HCT116 (cell line): Measurements from ENCODE around the gene ZNF121. TPM values are rescaled to one million over a fixed set of nuclear protein-coding genes. Genes with fewer than 3 reads are reported as not detected.

Experiments used
- ATAC-seq: fragments of 200-7000 bp; cut with Tn5 transposase; 2 replicates; pipeline ENCODE4 v1.9.1; 2020; ENCODE audit warnings: mild to moderate bottlenecking, moderate library complexity
- BruUV-seq: library from RNA; stranded (reverse); fragments of 400-500 nt; replicated peaks from 2 replicates; lab custom pipeline; 2021; lab: Mats Ljungman, UMichigan
- CTCF ChIA-PET: fragments of 300-600 bp; sonication (Branson Sonifier 250); formaldehyde crosslinking; loops from one replicate; lab custom pipeline; 2021; ENCODE audit warnings: antibody characterized with exemption; lab: Charles Lee
- POLR2A ChIA-PET: fragments of 300-600, 350-600 bp; sonication (Branson Sonifier 250); formaldehyde crosslinking; loops from one replicate; lab custom pipeline; 2021; ENCODE audit warnings: antibody characterized with exemption; lab: Charles Lee
- RAD21 ChIA-PET, 2 experiments: fragments of 300-600 bp; sonication (Branson Sonifier 250); formaldehyde crosslinking; loops; one replicate each; lab custom pipeline; 2023; ENCODE audit warnings: low total read pairs in 2 of 2; ENCODE audit not compliant: uncharacterized antibody in 2 of 2, unreplicated experiment in 2 of 2, low non-redundant PET in 1 of 2; lab: Charles Lee
- DNase-seq: peaks from one replicate; pipeline ENCODE4 v3.0.0-alpha.2; 2010; ENCODE audit warnings: low read depth, low spot score
- H2AFZ ChIP-seq: fragments of 200-600 bp; shearing (Covaris generic), sonication (generic); 2 replicates; pipeline ENCODE4 v1.6.1; 2017; ENCODE audit warnings: low read depth, mixed run types, mixed read lengths, antibody characterized with exemption, low read length; ENCODE audit not compliant: poor library complexity, severe bottlenecking
- H3K27ac ChIP-seq: 2 replicates; pipeline ENCODE4 v1.5.1; 2012; ENCODE audit warnings: low read depth, low read length
- H3K27me3 ChIP-seq: fragments of 200-600 bp; sonication (generic); 2 replicates; pipeline ENCODE4 v1.6.1; 2016; ENCODE audit warnings: mixed run types, low read length, mixed read lengths; ENCODE audit not compliant: insufficient read depth
- H3K36me3 ChIP-seq, 2 experiments: fragments of 200-500 bp in 1 of 2; fragments of 200-600 bp in 1 of 2; sonication (Bioruptor generic) in 1 of 2; sonication (generic) in 1 of 2; 2 replicates each; pipeline versions ENCODE4 v1.5.1 to v1.6.1; 2014 to 2016; ENCODE audit warnings: low read length in 2 of 2, inconsistent platforms in 1 of 2, mixed read lengths in 1 of 2, mixed run types in 1 of 2; ENCODE audit not compliant: insufficient read depth in 2 of 2, control insufficient read depth in 1 of 2
- H3K4me1 ChIP-seq, 2 experiments: fragments of 200-600 bp in 1 of 2; sonication (generic) in 1 of 2; 2 replicates each; pipeline versions ENCODE4 v1.5.1 to v1.6.1; 2012 to 2017; ENCODE audit warnings: low read length in 2 of 2, inconsistent platforms in 1 of 2, mild to moderate bottlenecking in 1 of 2, mixed read lengths in 1 of 2, mixed run types in 1 of 2, moderate library complexity in 1 of 2; ENCODE audit not compliant: insufficient read depth in 2 of 2, control insufficient read depth in 1 of 2
- H3K4me2 ChIP-seq: fragments of 200-600 bp; sonication (generic); 2 replicates; pipeline ENCODE4 v1.6.1; 2017; ENCODE audit warnings: mixed run types, low read length, mixed read lengths
- H3K4me3 ChIP-seq, 2 experiments: fragments of 200-600 bp in 1 of 2; sonication (generic) in 1 of 2; replicated peaks in 1 of 2; 2 replicates each; pipeline ENCODE4 v1.5.1; 2011 to 2016; ENCODE audit warnings: low read length in 2 of 2, control low read depth in 1 of 2, low read depth in 1 of 2, mild to moderate bottlenecking in 1 of 2, mixed read lengths in 1 of 2, mixed run types in 1 of 2
- H3K79me2 ChIP-seq: fragments of 200-600 bp; sonication (generic); 2 replicates; pipeline ENCODE4 v1.6.1; 2017; ENCODE audit warnings: mild to moderate bottlenecking, mixed run types, low read length, moderate library complexity, mixed read lengths; ENCODE audit not compliant: insufficient read depth
- H3K9ac ChIP-seq: fragments of 200-600 bp; sonication (generic); 2 replicates; pipeline ENCODE4 v1.6.1; 2016; ENCODE audit warnings: low read length, mixed read lengths
- H3K9me2 ChIP-seq: fragments of 200-600 bp; sonication (generic), shearing (Covaris generic); 2 replicates; pipeline ENCODE4 v1.6.1; 2017; ENCODE audit warnings: mixed run types, mild to moderate bottlenecking, moderate library complexity; ENCODE audit not compliant: insufficient read depth
- H3K9me3 ChIP-seq, 2 experiments: fragments of 200-500 bp in 1 of 2; fragments of 200-600 bp in 1 of 2; sonication (Bioruptor generic) in 1 of 2; sonication (generic) in 1 of 2; 2 replicates each; pipeline ENCODE4 v1.6.1; 2014 to 2017; ENCODE audit warnings: low read length in 2 of 2, mixed read lengths in 2 of 2, inconsistent platforms in 1 of 2, low read depth in 1 of 2, mild to moderate bottlenecking in 1 of 2, mixed run types in 1 of 2, moderate library complexity in 1 of 2; ENCODE audit not compliant: control insufficient read depth in 1 of 2, insufficient read depth in 1 of 2
- H4K20me1 ChIP-seq: fragments of 200-600 bp; sonication (generic), shearing (Covaris generic); 2 replicates; pipeline ENCODE4 v1.6.1; 2017; ENCODE audit warnings: mixed run types, mild to moderate bottlenecking, moderate library complexity; ENCODE audit not compliant: insufficient read depth
- ATF3 ChIP-seq: IDR thresholded peaks from 2 replicates; pipeline ENCODE4 v1.6.1; 2012
- CBX3 ChIP-seq: IDR thresholded peaks from 2 replicates; pipeline ENCODE4 v1.6.1; 2012; ENCODE audit warnings: low read depth
- CEBPB ChIP-seq: IDR thresholded peaks from 2 replicates; pipeline ENCODE4 v1.6.1; 2012; ENCODE audit warnings: low read depth
- EGR1 ChIP-seq: IDR thresholded peaks from 2 replicates; pipeline ENCODE4 v1.6.1; 2012; ENCODE audit warnings: low read depth
- EZH2phosphoT487 ChIP-seq: fragments of 200-600 bp; IDR thresholded peaks from 2 replicates; pipeline ENCODE4 v1.6.1; 2018; ENCODE audit warnings: antibody characterized with exemption, borderline replicate concordance
- FOSL1 ChIP-seq: IDR thresholded peaks from 2 replicates; pipeline ENCODE4 v1.6.1; 2012; ENCODE audit warnings: low read depth
- POLR2A ChIP-seq: IDR thresholded peaks from 2 replicates; pipeline ENCODE4 v1.7.0; 2011; ENCODE audit warnings: borderline replicate concordance; ENCODE audit not compliant: insufficient read depth, insufficient read length; ENCODE audit errors: extremely low read depth
- POLR2AphosphoS5 ChIP-seq: IDR thresholded peaks from 2 replicates; pipeline ENCODE4 v1.6.1; 2011; ENCODE audit warnings: mild to moderate bottlenecking, low read depth, low read length, moderate library complexity
- RAD21 ChIP-seq: IDR thresholded peaks from 2 replicates; pipeline ENCODE4 v1.6.1; 2012; ENCODE audit warnings: low read depth, mild to moderate bottlenecking
- REST ChIP-seq: IDR thresholded peaks from 2 replicates; pipeline ENCODE4 v1.6.1; 2012; ENCODE audit warnings: low read depth
- SP1 ChIP-seq: IDR thresholded peaks from 2 replicates; pipeline ENCODE4 v1.6.1; 2012; ENCODE audit warnings: low read depth
- SRF ChIP-seq: IDR thresholded peaks from 2 replicates; pipeline ENCODE4 v1.6.1; 2012; ENCODE audit warnings: low read depth
- ZBTB33 ChIP-seq: IDR thresholded peaks from 2 replicates; pipeline ENCODE4 v1.6.1; 2011; ENCODE audit warnings: mild to moderate bottlenecking, low read length, moderate library complexity; ENCODE audit not compliant: insufficient replicate concordance; ENCODE audit errors: extremely low read depth
- ZFX ChIP-seq: fragments of 450-650 bp; IDR thresholded peaks from 2 replicates; pipeline ENCODE4 v1.6.1; 2017
- ZNF274 ChIP-seq: fragments of 200-500 bp; sonication (Bioruptor generic); IDR thresholded peaks from 2 replicates; pipeline ENCODE4 v1.6.1; 2014; ENCODE audit warnings: mild to moderate bottlenecking, low read depth, low read length, inconsistent platforms
- intact Hi-C: fragments of 100-400 bp; cut with micrococcal nuclease; formaldehyde crosslinking; loops from 2 replicates; pipeline ENCODE4 v1.10.0; 2022
- total RNA-seq: library from RNA; stranded (reverse); gene quantifications from one replicate; pipeline ENCODE4 v1.2.1, GENCODE V29; 2021; ENCODE audit not compliant: unreplicated experiment
- TF ChIP-seq, protein P1 (sequence below): IDR thresholded peaks from 2 replicates; pipeline ENCODE4 v1.6.1; 2012

ZNF121 gene
- total RNA-seq, 1 experiment from 2014 or later, result 80.9 TPM

DNA sequence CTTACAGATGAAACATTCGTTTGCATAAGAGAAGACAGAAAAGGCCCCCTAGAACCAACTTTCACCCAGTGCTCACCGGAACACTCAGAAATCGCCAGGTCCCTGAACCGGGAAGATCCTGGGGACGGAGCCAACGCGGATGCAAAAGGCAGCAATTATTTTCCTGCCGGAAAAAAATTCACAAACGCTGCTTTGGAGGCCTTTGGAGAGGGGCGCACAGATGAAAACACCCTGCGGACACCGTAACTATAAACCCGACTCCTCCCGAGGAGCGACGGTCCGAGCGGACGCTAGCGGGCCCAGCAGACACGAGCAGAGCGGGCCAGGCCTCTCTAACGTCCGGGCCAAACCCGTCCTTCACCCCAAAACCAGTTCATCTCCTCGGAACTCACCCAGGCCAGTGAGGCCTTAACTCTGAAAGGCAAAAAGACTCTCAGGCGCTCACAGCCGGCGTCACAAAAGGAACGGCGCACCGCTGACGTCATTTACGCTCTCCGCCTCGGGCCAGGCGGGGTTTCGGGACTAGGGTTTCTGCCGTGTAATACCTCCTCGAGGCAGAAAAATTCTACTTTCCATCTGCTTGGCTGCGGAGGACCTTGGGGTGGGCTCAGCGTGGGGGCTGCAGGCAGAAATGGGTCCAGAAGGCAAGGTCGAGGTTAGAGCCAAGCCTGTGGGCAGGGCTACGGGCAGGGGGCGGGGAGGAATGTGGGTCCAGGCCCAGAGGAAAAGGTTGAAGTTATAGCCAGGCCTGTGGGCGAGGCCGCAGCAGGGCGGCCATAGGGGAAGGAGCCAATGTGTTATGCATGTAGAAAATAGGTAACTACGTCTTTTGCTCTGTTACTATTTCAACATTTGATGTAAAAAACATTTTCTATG, 45.9 kb downstream of the ZNF121 start, which contains the start of gene ZNF426:
Gene ZNF426, minus strand, starts transcription at position 463 of the 876 bp plus-strand sequence. CDS start 2,413 bp downstream, outside the sequence.
- H3K27me3 ChIP-seq, result no peaks in the 10 kb centered on the region
- peak within 1 kb of the TSS; percentile 40 for H3K27ac ChIP-seq
- H3K9me3 ChIP-seq, result peaks cover 0 to 3% of the 10 kb centered on the region in 2 experiments; a peak in 1 of 4 replicates
- H3K79me2 ChIP-seq, result no peaks in the 10 kb centered on the region
- TF ChIP-seq EZH2phosphoT487 (no peak), ZBTB33 (no peak), SRF (peak; percentile 54; the same call in 1 of the 2 replicates), SP1 (no peak), FOSL1 (no peak), REST (no peak), POLR2AphosphoS5 (no peak), ZNF274 (no peak), CBX3 (no peak), ZFX (peak; percentile 54; the same call in 1 of the 2 replicates), EGR1 (no peak), POLR2A (no peak), ATF3 (no peak), CEBPB (no peak), RAD21 (no peak)
- TF ChIP-seq, protein P1, sequence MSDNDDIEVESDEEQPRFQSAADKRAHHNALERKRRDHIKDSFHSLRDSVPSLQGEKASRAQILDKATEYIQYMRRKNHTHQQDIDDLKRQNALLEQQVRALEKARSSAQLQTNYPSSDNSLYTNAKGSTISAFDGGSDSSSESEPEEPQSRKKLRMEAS, result no peak
- H3K9ac ChIP-seq, result peak within 1 kb of the TSS; percentile 38
- H4K20me1 ChIP-seq, result no peaks in the 10 kb centered on the region
- peak; percentile 33 for DNase-seq
- H3K36me3 ChIP-seq, result no peaks in the 10 kb centered on the region
- no peaks in the 10 kb centered on the region for H3K9me2 ChIP-seq
- CTCF ChIA-PET, result no interaction called here
- POLR2A ChIA-PET, result no interaction called here
- TSS peak; percentile 89 for BruUV-seq
- H3K4me2 ChIP-seq, result peak within 1 kb of the TSS; percentile 43
- peak within 1 kb of the TSS; percentile 47 to 58 for H3K4me3 ChIP-seq
- peak within 1 kb of the TSS; percentile 26 for H2AFZ ChIP-seq
- RAD21 ChIA-PET, result no interaction called here
- intact Hi-C loops, result no loop called here
- H3K4me1 ChIP-seq, result no peaks in the 10 kb centered on the region; a peak in 1 of 4 replicates
- ATAC-seq, result peak; percentile 73
